ENCODE results near the gene CECR2. TPM values are rescaled to one million over a fixed set of nuclear protein-coding genes. Genes with fewer than 3 reads are reported as not detected.
A peak's percentile ranks its signal among the peaks of the same experiment; 100 is the strongest.
"Not testable (repeated sequence)": the region's sequence is repeated elsewhere in the genome, so short reads cannot be mapped to it uniquely, and the experiment has no call there.

Gene CECR2
- total RNA-seq, 1 experiment from 2014 or later, result 154 TPM

GRCh38 chr22:17423616-17424015 is 54.4 kb downstream of the CECR2 start:
- H3K4me2 ChIP-seq (ENCODE audit: insufficient read depth, insufficient read length, low read length), result no peak overlapping the region
- peaks cover 67% of the 10 kb centered on the region for H3K79me2 ChIP-seq (ENCODE audit: insufficient read depth, low read length)

DNA sequence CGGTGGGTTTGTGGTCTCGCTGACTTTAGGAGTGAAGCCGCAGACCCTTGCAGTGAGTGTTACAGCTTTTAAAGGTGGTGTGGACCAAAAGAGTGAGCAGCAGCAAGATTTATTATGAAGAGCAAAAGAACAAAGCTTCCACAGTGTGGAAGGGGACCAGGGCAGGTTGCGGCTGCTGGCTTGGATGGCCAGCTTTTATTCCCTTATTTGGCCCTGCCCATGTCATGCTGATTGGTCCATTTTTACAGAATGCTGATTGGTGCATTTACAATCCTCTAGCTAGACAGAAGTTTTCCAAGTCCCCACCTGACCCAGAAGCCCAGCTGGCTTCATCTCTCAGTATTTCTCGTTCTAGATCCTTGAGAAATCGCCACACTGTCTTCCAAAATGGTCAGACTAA is 58.3 kb downstream of the CECR2 start:
- not testable (repeated sequence) for H3K4me3 Mint-ChIP-seq
- peak overlapping the region; percentile 10 to 17 (median 11); a peak in 3 of 7 replicates for H3K27ac Mint-ChIP-seq

More at GRCh38 chr22:17423616-17424015, 54.4 kb downstream of the CECR2 start:
- no peak for DNase-seq
- Histone ChIP-seq H3K4ac (ENCODE audit: low read depth, low read length) (no peak overlapping the region), H3K56ac (ENCODE audit: insufficient read length, low read depth, low read length) (no peak overlapping the region), H2BK120ac (ENCODE audit: low read depth, low read length, poor library complexity, severe bottlenecking) (no peak overlapping the region), H2BK20ac (ENCODE audit: low read depth, low read length, poor library complexity, severe bottlenecking) (no peak overlapping the region), H4K20me1 (ENCODE audit: control insufficient read depth, insufficient read depth, insufficient read length) (peaks cover 2% of the 10 kb centered on the region), H2BK5ac (ENCODE audit: insufficient read length, low read length) (no peak overlapping the region), H4K5ac (ENCODE audit: insufficient read length, low read depth, low read length) (no peak overlapping the region), H4K8ac (replicated peaks; ENCODE audit: insufficient read length, low read depth, low read length) (no peak overlapping the region), H2AFZ (ENCODE audit: low read length) (no peak overlapping the region), H3K27me3 (ENCODE audit: insufficient read depth, low read length) (no peaks in the 10 kb centered on the region), H3K23ac (ENCODE audit: insufficient read length, low read depth, low read length) (no peak overlapping the region), H2BK15ac (ENCODE audit: low read depth, low read length) (no peak overlapping the region), H3K23me2 (ENCODE audit: insufficient read length, low read depth, low read length, poor library complexity, severe bottlenecking) (no peaks in the 10 kb centered on the region), H3K18ac (ENCODE audit: insufficient read length, low read depth, low read length) (no peak overlapping the region), H2BK12ac (ENCODE audit: insufficient read length, low read depth, low read length) (no peak overlapping the region), H3K27ac (ENCODE audit: insufficient read length, low read depth, low read length) (no peak overlapping the region), H2AK5ac (ENCODE audit: insufficient read length, low read length) (no peak overlapping the region), H3K9me3 (ENCODE audit: control insufficient read depth, low read depth, low read length) (no peaks in the 10 kb centered on the region), H3K14ac (ENCODE audit: insufficient read depth, low read length) (no peak overlapping the region), H3K79me1 (ENCODE audit: insufficient read depth, low read depth, low read length, poor library complexity, severe bottlenecking) (peaks cover 3% of the 10 kb centered on the region), H4K91ac (ENCODE audit: insufficient read length, low read depth, low read length) (no peak overlapping the region), H3K4me1 (ENCODE audit: insufficient read depth, low read length) (peaks cover 7% of the 10 kb centered on the region; the same call in 1 of the 2 replicates), H3T11ph (ENCODE audit: low read length) (no peak overlapping the region), H3K9ac (ENCODE audit: extremely low read depth, insufficient read length, low read length) (no peak overlapping the region)
- no peaks in the 10 kb centered on the region; the same call in 1 of the 2 replicates for H3K27me3 Mint-ChIP-seq (ENCODE audit: low read depth)
- no peak overlapping the region for H3K4me3 Mint-ChIP-seq
- no CpG with 5 or more reads among the region's 6 CpGs for WGBS (ENCODE audit: extremely low coverage, insufficient read length, low lambda C conversion rate)
- H3K36me3 Mint-ChIP-seq (ENCODE audit: insufficient read depth in 1 of 3, low read depth in 3 of 3), result peaks cover 7 to 20% (median 14%) of the 10 kb centered on the region in 3 experiments
- TF ChIP-seq CTCF (conservative IDR thresholded peaks at IDR 0.05), result no peak
- H3K9me3 Mint-ChIP-seq, result no peaks in the 10 kb centered on the region
- H3K27ac Mint-ChIP-seq, result peak overlapping the region in 1 of 3 experiments; percentile 38; a peak in 2 of 7 replicates
- H3K4me1 Mint-ChIP-seq, result peaks cover 39 to 50% of the 10 kb centered on the region in 2 experiments

More for the DNA sequence above, 58.3 kb downstream of the CECR2 start:
- H3K27me3 Mint-ChIP-seq (ENCODE audit: low read depth); H3K56ac ChIP-seq (ENCODE audit: insufficient read length, low read depth, low read length); H3K9me3 ChIP-seq (ENCODE audit: control insufficient read depth, low read depth, low read length); H2BK20ac ChIP-seq (ENCODE audit: low read depth, low read length, poor library complexity, severe bottlenecking); H4K8ac ChIP-seq (replicated peaks; ENCODE audit: insufficient read length, low read depth, low read length); H2AK5ac ChIP-seq (ENCODE audit: insufficient read length, low read length); H3K27me3 ChIP-seq (ENCODE audit: insufficient read depth, low read length); H4K5ac ChIP-seq (ENCODE audit: insufficient read length, low read depth, low read length); H3K4me2 ChIP-seq (ENCODE audit: insufficient read depth, insufficient read length, low read length); H2BK120ac ChIP-seq (ENCODE audit: low read depth, low read length, poor library complexity, severe bottlenecking); H2BK12ac ChIP-seq (ENCODE audit: insufficient read length, low read depth, low read length); H3K9me3 Mint-ChIP-seq; H4K20me1 ChIP-seq (ENCODE audit: control insufficient read depth, insufficient read depth, insufficient read length); H4K91ac ChIP-seq (ENCODE audit: insufficient read length, low read depth, low read length); H3K36me3 Mint-ChIP-seq (ENCODE audit: insufficient read depth in 1 of 3, low read depth in 3 of 3); H3K23ac ChIP-seq (ENCODE audit: insufficient read length, low read depth, low read length); H3K79me1 ChIP-seq (ENCODE audit: insufficient read depth, low read depth, low read length, poor library complexity, severe bottlenecking); H2AFZ ChIP-seq (ENCODE audit: low read length); H2BK5ac ChIP-seq (ENCODE audit: insufficient read length, low read length); H3K9ac ChIP-seq (ENCODE audit: extremely low read depth, insufficient read length, low read length); H3K4ac ChIP-seq (ENCODE audit: low read depth, low read length); H3K23me2 ChIP-seq (ENCODE audit: insufficient read length, low read depth, low read length, poor library complexity, severe bottlenecking); H3T11ph ChIP-seq (ENCODE audit: low read length); H3K14ac ChIP-seq (ENCODE audit: insufficient read depth, low read length); H3K18ac ChIP-seq (ENCODE audit: insufficient read length, low read depth, low read length); DNase-seq; H2BK15ac ChIP-seq (ENCODE audit: low read depth, low read length); H3K27ac ChIP-seq (ENCODE audit: insufficient read length, low read depth, low read length): not testable (repeated sequence)
- H3K4me1 Mint-ChIP-seq, result peaks cover 49 to 56% of the 10 kb centered on the region in 2 experiments
- H3K79me2 ChIP-seq (ENCODE audit: insufficient read depth, low read length), result peaks cover 73% of the 10 kb centered on the region
- H3K4me1 ChIP-seq (ENCODE audit: insufficient read depth, low read length), result peaks cover 10% of the 10 kb centered on the region; the same call in 1 of the 2 replicates
- no CpG with 5 or more reads among the region's 6 CpGs for WGBS (ENCODE audit: extremely low coverage, insufficient read length, low lambda C conversion rate)
